HuH-7 (cell line): Measurements from ENCODE around the gene TUSC2.

Experiments
- DNase-seq: peaks from one replicate; pipeline ENCODE4 v3.0.0; 2011; ENCODE audit warnings: low spot score

Gene TUSC2

DNA sequence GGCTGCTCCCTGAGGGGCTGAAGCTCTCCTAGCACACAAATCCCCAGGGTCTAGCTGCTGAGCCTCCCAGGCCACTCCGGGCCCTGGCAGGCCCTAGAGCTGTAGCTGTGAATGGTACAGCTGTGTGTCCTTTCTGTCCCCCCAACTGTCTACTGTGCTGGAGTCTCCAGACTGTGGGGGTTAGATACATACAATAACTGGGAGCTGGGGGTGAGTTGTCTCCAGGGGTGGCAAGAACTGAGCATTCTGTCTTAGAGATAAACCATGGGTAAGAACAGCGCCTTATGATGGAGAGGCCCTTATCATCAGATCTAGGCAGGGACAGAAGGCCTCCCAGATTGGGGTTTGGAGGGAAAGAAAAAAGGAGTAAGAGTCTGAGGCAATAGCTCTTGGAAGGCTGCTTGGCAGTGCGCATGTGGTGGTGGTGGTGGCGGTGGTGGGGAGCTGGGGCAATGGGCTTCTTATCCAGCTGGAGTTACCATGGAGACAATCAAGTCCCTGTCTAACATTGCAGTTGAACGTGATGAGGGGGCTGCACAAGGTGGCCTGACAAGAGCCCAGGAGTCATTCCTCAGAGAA, 26.3 kb upstream of the TUSC2 start:
- no peak for DNase-seq

DNA sequence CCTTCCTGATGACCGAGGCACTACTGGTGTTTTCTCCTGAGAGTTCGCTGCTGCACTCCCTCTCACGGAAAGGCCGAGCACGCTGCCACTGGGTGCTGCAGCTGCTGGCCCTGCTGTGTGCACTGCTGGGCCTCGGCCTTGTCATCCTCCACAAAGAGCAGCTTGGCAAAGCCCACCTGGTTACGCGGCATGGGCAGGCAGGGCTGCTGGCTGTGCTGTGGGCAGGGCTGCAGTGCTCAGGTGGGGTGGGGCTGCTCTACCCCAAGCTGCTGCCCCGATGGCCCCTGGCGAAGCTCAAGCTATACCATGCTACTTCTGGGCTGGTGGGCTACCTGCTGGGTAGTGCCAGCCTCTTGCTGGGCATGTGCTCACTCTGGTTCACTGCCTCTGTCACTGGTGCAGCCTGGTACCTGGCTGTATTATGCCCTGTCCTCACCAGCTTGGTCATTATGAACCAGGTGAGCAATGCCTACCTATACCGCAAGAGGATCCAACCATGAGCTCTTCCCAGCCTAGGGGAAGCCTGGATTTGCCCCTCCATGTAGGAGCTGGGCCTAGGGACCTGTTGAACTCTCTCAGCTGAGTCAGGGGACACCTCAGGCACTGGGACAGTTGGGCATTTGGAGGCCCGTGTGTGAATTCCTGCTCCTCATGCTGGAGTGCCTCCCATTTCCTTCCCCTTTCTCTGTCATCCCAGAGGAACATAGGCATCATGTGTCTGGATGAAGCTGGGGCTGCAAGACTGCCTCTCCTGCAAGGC, 25.4 kb upstream of the TUSC2 start:
- DNase-seq = no peak

DNA sequence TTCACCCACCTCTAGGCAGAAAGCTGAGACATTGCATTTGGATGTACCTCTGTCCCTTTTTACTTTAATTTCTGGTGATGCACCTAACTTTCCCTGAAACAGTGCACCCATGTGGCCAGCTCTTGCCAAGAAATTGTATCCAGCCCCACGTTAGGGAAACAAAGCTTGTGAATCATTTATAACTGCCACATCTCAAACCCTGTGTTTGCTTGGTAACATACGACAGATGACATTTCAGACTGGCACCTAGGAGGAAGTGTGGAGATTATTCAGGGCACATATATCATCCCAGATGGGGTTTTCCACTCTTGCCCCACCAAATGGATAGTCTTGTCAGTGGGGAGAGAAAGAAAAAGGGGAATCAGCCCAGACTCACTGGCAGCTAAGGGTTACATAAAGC, 24.8 kb upstream of the TUSC2 start:
- DNase-seq = no peak

DNA sequence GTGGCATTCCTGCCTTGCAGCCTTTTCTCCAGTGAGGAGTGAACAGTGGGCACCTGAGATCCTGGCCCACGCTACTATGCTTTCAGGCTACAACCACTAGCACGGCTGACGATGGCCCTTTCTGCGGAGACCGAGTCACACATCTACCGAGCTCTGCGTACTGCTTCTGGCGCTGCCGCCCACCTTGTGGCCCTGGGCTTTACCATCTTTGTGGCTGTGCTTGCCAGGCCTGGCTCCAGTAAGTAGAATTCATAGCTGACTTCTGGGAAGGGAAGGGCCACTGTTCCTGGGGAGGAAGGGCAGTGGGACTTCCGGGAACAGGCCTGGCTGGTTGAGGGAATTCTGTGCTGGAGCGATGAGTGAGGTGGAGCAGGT, 23.3 kb upstream of the TUSC2 start:
- no peak for DNase-seq

DNA sequence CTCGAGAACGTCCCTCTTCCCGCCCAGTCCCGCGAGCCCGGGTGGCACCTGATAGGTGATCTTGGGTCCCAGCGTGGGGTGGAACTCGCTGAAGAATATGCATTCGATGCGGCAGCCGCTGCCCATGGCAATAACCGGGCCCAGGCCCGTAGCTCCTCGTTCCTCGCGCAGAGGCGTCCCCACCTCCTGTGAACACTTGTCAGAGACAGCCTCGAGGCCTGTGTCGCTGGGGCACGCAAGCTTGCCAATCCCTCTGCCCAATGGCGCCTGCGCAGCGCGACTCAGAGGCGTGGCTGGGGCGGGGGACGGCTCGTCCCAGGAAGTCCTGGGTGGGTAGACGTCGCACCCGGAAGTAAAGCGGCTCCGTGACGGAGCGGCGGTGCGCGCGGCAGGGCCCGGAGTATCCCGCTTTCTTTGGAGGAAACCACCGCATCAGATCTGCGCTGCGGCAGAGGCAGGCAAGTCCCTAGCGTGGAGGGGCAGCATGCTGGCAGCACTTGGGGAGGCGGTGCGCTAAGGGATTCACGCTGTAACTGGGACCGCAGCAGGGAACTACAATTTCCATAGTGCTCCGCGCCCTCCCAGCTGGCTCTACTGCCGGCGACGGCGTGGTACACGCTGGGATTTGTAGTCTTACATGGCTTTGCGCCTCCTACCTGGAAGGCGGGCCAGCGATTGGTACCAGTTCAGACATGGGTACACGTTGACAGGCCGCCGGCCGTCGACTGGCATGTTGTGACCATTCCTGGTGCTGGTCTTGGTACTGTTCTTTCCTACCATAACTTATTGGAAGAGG, 22.7 kb upstream of the TUSC2 start, which contains the start of the genes CYB561D2 and NPRL2:
Gene CYB561D2 (plus strand): TSS at position 336 of the 796 bp plus-strand sequence. CDS start 572 bp downstream, outside the sequence.
Gene NPRL2 (minus strand): TSS at position 249 of the 796 bp plus-strand sequence. CDS start 123 bp downstream, at position 126.
- DNase-seq = peak; percentile 99

DNA sequence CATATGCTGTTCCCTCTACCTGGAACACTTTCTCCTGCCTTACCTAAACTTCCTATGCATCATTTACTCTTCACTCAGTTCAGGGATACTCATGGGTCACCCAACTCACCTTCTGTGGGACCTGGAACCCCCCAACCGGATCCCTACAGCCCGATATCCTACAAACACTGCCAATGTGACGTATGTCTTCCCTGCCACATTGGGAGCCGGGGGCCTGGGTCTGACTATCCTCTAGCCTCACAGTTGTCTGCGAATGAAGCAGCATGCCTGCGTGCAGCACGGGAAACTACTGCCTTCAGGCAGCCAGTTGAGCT, 22.1 kb upstream of the TUSC2 start:
- DNase-seq = no peak

DNA sequence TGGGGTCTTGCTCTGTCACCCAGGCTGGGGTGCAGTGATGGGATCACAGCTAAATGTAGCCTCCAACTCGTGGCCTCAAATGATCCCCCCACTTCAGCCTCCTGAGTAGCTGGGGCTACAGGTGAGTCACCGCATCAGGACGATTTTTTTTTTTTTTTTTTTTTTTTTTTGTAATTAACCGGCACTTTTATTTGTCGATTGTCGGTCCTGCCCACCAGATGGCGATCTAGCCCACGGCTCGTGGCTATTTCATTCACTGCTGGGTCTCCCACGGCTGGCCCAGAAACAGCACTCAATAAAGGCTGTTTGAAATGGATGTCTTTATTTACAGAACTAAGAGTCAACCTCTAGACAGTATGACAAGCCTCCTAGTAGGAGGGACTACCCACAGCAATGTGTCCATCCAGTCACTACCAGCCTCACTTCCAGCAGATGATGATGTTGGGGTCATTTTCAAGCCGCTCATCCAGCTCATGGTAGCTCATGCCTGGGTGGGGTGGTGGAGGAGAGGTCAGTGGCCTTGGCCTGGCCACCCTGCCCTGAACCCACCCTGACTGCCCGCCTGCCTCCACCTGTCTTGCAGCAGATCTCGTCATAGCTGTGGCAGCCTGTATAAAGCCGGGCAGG, 19.3 kb upstream of the TUSC2 start:
- DNase-seq = peak; percentile 76

DNA sequence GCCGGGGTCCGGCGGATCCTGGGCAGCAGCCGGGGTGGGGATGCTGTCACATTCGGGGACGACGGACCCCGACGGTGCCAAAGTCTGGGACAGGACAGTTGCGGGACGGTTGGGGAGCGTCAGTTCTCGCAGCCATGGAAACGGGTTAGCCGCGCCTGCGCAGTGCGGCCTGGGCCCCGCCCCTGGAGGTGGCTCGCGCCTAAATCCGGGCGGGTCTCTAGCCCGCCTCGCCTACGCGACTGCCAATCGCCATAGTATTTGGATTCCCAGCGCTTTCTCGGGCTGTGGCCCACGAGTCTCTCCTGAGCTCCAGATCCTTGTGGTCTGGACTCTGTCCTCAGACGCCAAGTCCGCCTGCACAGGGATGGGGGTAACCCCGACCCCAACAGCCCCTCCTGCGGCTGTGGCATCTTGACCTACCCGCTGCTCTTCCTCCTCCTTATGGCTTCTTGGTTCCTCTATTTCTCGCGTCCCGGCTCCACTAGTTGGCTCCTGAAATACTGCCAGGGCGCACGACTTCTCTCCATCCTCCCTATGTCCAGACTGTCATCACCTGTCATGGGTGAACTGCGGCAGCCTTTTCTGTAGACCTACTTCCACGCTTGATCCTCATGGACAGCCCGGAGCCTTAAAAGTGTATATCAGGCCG, 17.7 kb upstream of the TUSC2 start, which contains the start of gene ZMYND10:
Gene ZMYND10 (minus strand): TSS at position 147 of the 649 bp plus-strand sequence. CDS start 153 bp downstream, outside the sequence.
- DNase-seq = no peak

DNA sequence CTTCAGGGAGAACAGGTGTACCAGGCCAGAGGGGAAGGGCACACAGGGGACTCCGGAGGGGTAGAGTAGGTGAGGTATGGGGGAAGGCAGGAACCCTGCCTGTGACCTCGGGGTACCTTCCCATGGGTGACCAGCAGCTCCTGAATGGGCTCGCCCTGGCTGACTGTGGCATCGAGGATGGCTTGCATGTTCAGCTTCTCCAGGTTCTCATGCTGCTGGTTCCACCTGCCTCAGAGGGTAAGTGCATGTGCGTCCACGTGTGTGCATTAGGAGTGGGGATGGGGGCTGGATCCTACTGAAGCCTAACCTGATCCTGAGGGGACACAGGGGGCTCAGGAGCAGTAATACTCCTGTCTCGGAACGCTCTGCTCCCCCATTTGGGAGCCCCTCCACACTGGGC, 17.0 kb upstream of the TUSC2 start:
- no peak for DNase-seq

DNA sequence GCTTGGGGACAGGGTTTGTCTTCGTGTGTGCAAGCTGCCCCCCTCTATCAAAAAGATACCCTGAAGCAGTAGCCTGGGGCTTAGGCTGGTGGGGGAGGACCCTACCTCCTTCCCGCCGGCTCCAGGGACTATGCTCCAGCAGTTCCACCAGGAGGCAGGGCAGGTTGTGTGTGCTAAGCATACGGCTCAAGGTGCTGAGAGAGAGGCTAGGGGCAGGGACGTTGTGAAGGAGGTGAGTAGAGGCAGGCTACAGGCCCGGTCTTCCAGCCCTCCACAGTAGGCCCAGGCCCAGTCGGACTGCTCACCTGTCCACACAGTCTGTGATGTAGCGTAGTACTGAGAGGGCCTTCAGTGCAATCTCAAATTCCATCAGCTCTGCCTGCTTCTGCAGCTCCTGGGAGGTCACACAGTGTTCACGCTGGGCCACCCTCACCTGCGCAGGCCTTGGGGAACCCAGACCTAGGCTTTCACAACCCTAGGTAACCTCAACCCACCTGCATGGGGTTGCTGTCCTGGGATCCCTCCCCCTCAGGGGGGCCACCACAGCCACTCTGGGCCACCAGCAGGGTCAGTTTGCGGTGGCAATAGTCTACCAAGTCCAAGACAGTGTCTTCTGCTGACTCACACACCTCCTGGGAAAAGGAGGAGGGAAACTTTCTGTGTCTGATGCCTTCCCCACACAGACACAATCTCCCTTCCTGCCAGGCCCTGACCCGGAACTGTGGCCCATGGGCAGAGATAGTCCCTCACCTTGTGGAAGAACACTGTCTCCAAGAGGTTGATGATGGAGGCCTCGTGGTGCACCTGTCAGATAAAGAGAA, 15.0 kb upstream of the TUSC2 start:
- DNase-seq = no peak

DNA sequence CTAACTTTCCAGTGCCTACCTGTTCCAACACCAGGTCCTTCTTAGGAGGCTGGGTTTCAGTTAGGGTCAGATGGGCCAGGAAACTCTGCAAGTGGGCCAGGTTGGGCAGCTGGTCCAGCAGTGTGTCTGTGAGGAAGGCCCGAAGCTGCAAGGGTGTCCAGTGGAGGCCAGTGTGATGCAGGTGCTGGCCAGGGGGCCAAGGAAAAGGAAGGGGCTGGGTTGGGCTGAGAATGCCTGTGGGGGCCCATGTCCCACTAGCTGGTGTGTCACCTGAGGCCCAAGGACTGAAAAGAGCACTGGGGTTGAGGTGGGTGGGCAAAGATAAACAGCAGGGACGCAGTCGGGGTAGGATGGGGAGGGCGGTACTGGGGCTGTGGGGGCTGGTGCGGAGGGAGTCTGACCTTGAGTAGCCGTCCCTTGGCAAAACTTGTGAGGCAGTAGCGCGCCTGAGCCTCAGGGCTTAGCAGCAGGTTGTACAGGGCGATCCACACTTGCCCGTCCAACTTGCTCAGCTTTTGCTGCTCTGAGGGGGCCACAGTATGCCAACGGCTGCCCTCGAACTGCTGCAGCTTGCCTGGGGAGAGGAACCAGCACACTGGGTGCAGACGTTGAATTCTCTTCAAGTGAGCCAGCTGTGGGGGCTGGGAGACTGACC, 14.1 kb upstream of the TUSC2 start:
- DNase-seq = no peak

DNA sequence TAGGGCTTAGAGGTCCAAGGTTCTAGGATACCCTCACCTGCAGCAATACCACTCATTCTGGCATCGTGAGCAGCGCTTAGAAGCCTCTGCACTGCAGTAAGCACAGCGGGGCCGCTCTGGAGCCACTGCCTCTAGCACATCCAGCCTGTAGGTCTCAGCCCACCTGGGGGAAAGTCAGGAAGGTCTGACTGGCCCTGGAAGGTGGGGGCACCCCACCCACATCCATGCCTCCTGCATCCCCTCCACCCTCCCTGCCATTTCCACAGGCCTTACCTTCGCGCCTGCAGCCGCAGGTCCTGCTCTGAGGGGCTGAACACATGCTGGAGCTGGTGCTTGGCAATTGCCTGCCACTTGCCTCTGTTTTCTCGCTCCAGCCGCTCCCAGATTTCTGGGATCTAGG, 13.5 kb upstream of the TUSC2 start:
- DNase-seq = no peak

DNA sequence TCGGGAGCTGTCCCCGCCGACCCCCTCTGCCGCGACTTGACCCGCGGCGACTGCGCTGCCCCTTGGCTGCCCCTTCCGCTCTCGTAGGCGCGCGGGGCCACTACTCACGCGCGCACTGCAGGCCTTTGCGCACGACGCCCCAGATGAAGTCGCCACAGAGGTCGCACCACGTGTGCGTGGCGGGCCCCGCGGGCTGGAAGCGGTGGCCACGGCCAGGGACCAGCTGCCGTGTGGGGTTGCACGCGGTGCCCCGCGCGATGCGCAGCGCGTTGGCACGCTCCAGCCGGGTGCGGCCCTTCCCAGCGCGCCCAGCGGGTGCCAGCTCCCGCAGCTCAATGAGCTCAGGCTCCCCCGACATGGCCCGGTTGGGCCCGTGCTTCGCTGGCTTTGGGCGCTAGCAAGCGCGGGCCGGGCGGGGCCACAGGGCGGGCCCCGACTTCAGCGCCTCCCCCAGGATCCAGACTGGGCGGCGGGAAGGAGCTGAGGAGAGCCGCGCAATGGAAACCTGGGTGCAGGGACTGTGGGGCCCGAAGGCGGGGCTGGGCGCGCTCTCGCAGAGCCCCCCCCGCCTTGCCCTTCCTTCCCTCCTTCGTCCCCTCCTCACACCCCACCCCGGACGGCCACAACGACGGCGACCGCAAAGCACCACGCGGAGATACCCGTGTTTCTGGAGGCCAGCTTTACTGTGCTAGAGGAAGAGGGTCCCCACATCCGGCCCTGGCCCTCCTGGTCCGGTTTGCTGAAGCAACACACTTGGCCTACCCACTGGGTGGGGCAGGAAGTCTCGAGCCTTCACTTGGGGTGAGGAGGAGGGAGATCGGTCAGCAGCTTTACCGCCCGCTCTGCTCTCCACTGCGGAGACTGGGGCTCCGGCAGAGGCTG, 12.7 kb upstream of the TUSC2 start, which contains the start of gene RASSF1:
Gene RASSF1 (minus strand): TSS at position 389 of the 882 bp plus-strand sequence. CDS start 31 bp downstream, at position 358.
- no peak for DNase-seq

DNA sequence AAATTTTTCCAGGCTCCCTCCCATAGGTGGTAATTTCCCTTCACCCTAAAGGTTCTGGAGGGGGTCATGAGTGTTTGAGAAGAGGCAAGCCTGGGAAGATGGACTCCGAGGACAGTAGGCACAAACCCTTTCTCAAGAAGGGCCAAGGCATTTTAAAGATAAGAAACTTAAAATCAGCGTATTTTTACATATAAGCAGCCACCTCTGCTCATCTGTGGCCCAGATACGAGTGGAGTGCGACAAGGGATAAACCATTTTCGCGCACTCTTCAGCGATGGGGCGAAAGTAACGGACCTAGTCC, 12.1 kb upstream of the TUSC2 start:
- no peak for DNase-seq

DNA sequence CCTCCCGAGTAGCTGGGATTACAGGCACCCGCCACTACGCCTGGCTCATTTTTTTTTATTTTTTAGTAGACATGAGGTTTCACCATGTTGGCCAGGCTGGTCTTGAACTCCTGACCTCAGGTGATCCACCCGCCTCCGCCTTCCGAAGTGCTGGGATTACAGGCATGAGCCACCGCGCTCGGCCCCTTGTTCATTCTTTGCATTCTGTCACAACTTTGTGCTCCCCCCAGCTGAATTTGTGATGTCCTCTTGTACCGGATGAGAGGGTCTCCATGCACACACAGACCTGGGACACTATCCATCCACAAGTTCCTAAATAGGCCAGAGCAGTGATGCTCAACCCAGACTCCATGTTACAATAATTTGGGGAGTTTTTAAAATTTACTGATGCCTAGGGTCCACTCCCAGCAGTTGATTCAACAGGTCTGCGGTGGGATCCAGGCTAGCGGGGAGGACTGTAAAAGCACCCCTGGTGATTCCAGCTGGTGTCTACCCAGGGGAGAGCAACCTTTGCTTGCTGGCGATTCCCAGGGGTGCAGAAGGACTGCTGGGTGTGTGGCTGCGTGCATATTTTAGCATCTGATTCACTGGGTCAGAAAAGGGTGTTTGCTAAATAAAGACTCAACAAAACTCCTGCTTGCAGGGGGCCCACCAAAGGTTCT, 11.6 kb upstream of the TUSC2 start:
- no peak for DNase-seq

DNA sequence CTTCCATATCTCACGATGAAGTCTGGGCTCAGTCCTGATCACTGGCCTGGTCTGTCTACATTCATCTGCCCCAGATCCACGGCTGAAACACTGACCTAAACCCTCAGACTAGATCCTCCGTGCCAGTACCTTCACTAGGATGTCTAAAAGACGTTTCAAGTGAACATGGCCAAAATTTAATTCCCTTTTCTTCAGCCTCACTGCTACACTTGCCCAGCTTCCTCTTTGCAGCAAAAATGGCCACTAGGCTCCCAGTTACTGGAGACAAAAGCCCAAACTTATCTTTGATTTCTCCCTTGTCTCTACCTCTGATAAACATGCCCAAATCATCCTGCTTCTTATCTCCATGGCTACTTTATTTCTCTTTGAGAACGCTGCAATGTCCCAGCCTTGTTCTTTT, 10.9 kb upstream of the TUSC2 start:
- DNase-seq = no peak

DNA sequence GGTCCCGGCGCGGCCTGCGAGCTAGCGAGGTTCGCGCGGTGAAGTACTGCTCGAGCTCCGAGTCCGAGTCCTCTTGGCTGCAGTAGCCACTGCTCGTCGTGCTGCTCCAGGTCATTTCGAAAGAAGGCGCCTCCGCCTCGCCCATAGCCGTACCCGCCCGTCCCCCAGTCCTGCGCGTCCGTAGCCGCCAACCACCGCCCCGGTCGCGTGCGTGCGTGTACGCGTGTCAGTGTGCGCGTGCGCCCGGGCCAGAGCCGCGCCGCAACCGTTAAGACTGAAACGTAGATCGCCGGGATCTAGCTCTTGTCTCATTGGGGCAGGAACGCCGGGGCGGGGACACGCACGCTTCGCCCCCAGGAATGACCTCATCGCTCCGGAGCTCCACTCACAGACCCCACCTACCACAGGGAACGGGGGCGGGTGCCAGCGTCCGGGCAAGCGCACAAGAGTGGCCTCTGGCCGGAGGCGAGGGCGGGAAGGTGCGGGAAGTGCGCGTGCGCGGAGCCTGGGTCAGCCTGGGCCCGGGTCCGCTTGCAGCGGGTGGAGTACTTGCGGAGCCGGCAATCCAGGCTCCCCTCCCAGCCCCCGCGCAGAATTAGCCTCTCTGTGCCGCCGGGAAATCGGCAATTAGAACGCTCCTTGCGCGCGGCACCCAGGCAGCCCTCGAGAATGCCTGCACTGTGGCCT, 9.3 kb upstream of the TUSC2 start:
- DNase-seq = peak; percentile 99

DNA sequence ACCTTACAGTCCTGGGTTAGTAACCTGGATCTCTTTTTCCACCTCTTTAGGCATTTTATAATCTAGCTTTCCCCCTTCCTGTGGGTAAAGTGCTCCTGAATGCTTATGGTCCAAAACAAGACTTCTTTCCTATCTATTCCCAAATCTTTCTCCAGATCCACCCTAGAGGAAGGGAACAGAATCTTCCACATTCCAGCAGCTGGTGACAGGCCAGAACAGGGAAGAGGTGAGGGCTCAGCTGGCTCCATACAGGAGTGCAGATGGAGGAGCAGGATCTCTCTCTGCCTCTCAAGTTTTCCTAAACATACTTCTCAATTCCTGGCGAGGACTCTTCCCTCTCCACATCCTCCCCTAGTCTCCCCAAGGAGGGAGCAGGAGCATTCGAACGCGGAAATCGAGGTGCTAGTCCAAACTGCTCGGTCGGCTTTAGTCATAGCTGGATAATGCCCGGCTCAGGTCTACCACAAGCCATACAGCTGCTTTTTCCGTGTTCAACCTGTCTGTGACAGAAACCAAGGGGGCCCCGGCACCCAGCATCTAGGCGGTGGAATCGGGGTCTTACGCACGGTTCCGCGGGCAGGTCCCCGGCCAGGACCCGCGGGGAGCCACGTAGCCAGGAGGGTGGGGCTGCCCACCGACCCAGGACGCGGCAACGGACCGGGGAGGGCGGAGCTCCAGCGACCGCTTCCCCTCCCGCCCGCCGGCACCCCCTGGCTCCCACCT, 8.6 kb upstream of the TUSC2 start:
- DNase-seq = no peak
